HG03135 (cell line): ENCODE data around the gene SIL1.
"Not testable (repeated sequence)": the region's sequence is repeated elsewhere in the genome, so short reads cannot be mapped to it uniquely, and the experiment has no call there.

Experiments
- ATAC-seq: cut with Tn5 transposase; IDR thresholded peaks from one replicate; pipeline ENCODE4 v1.9.1; 2021; ENCODE audit warnings: mild to moderate bottlenecking, moderate library complexity; ENCODE audit not compliant: unreplicated experiment

SIL1 gene

GRCh38 chr5:139038613-139039305 is 159.4 kb downstream of the SIL1 start:
- no peak for ATAC-seq

GRCh38 chr5:139037732-139038131 is 160.4 kb downstream of the SIL1 start:
- no peak for ATAC-seq

GRCh38 chr5:139036332-139036731 is 161.8 kb downstream of the SIL1 start:
- ATAC-seq, result not testable (repeated sequence)

GRCh38 chr5:139027150-139027549 is 171.0 kb downstream of the SIL1 start:
- ATAC-seq, result no peak

- no peak for ATAC-seq
Observed at GRCh38 chr5:139025651-139026050, 172.5 kb downstream of the SIL1 start.

GRCh38 chr5:139023286-139023685 is 174.9 kb downstream of the SIL1 start:
- ATAC-seq, result no peak

- no peak for ATAC-seq
Observed at GRCh38 chr5:139022528-139022927, 175.6 kb downstream of the SIL1 start.

- no peak for ATAC-seq
Observed at GRCh38 chr5:139021346-139021745, 176.8 kb downstream of the SIL1 start.

- ATAC-seq, result no peak
Observed at GRCh38 chr5:139019880-139020279, 178.3 kb downstream of the SIL1 start.

- ATAC-seq, result no peak
Observed at GRCh38 chr5:139019211-139019610, 179.0 kb downstream of the SIL1 start.

- ATAC-seq, result no peak
Observed at GRCh38 chr5:139017624-139018023, 180.5 kb downstream of the SIL1 start.

GRCh38 chr5:139016186-139016585 is 182.0 kb downstream of the SIL1 start:
- ATAC-seq, result no peak

GRCh38 chr5:139014726-139015125 is 183.4 kb downstream of the SIL1 start:
- ATAC-seq, result no peak

GRCh38 chr5:139012176-139012575 is 186.0 kb downstream of the SIL1 start:
- no peak for ATAC-seq

GRCh38 chr5:139011156-139011555 is 187.0 kb downstream of the SIL1 start:
- not testable (repeated sequence) for ATAC-seq

- ATAC-seq, result no peak
Observed at GRCh38 chr5:139004374-139005307, 193.5 kb downstream of the SIL1 start.

- no peak for ATAC-seq
Observed at GRCh38 chr5:138999674-139000073, 198.5 kb downstream of the SIL1 start.

GRCh38 chr5:138998521-138998920 is 199.6 kb downstream of the SIL1 start:
- no peak for ATAC-seq

- ATAC-seq, result no peak
Observed at GRCh38 chr5:138996120-138996519, 202.0 kb downstream of the SIL1 start.

GRCh38 chr5:138990986-138991590 is 207.1 kb downstream of the SIL1 start:
- no peak for ATAC-seq

- ATAC-seq, result no peak
Observed at GRCh38 chr5:138989720-138990119, 208.4 kb downstream of the SIL1 start.
